PC-9 (cell line): ENCODE measurements around the gene PPP1R2C. TPM values are rescaled to one million over a fixed set of nuclear protein-coding genes. Genes with fewer than 3 reads are reported as not detected.

Source experiments
- BruUV-seq: library from RNA; stranded (reverse); fragments of 400-500 nt; replicated peaks from 2 replicates; lab custom pipeline; 2021; lab: Mats Ljungman, UMichigan
- CTCF ChIA-PET: fragments of 300-600 bp; sonication (Branson Sonifier 250); formaldehyde crosslinking; loops from one replicate; lab custom pipeline; 2022; ENCODE audit warnings: antibody characterized with exemption; lab: Charles Lee
- POLR2A ChIA-PET: fragments of 300-600 bp; sonication (Branson Sonifier 250); formaldehyde crosslinking; loops from one replicate; lab custom pipeline; 2022; ENCODE audit warnings: antibody characterized with exemption; ENCODE audit not compliant: unreplicated experiment; lab: Charles Lee
- DNase-seq, 2 experiments: peaks; one replicate each; pipeline versions ENCODE4 v3.0.0 to v3.0.0-alpha.2; 2015 to 2022; ENCODE audit warnings: mixed read lengths in 1 of 2
- H2AFZ ChIP-seq: fragments of 200-600 bp; sonication (generic); 2 replicates; pipeline ENCODE4 v1.8.1; 2017; ENCODE audit warnings: antibody characterized with exemption
- H3F3A ChIP-seq: fragments of 200-600 bp; sonication (generic); 2 replicates; pipeline ENCODE4 v1.8.1; 2017; ENCODE audit warnings: antibody characterized with exemption, mild to moderate bottlenecking, low read depth; ENCODE audit not compliant: insufficient read depth
- H3K27ac ChIP-seq: fragments of 200-600 bp; sonication (generic); 2 replicates; pipeline ENCODE4 v1.6.1; 2016; ENCODE audit warnings: mixed run types
- H3K27me3 ChIP-seq: fragments of 200-600 bp; sonication (generic); 2 replicates; pipeline ENCODE4 v1.6.1; 2016; ENCODE audit warnings: low read depth, mixed run types; ENCODE audit not compliant: insufficient read depth
- H3K36me3 ChIP-seq: fragments of 200-600 bp; sonication (generic); 2 replicates; pipeline ENCODE4 v1.6.1; 2016; ENCODE audit warnings: low read depth, mixed run types
- H3K4me1 ChIP-seq: fragments of 200-600 bp; sonication (generic); replicated peaks from 2 replicates; pipeline ENCODE4 v1.6.1; 2016; ENCODE audit warnings: mixed run types; ENCODE audit not compliant: insufficient read depth
- H3K4me2 ChIP-seq: fragments of 200-600 bp; sonication (generic); 2 replicates; pipeline ENCODE4 v1.6.1; 2017; ENCODE audit warnings: mixed run types
- H3K4me3 ChIP-seq: fragments of 200-600 bp; sonication (generic); 2 replicates; pipeline ENCODE4 v1.6.1; 2016; ENCODE audit warnings: mixed run types
- H3K79me2 ChIP-seq: fragments of 200-600 bp; sonication (generic); 2 replicates; pipeline ENCODE4 v1.6.1; 2017; ENCODE audit warnings: low read depth, mixed run types
- H3K9me2 ChIP-seq: fragments of 200-600 bp; sonication (generic); 2 replicates; pipeline ENCODE4 v1.8.1; 2017; ENCODE audit warnings: mild to moderate bottlenecking; ENCODE audit not compliant: insufficient read depth
- H3K9me3 ChIP-seq: fragments of 200-600 bp; sonication (generic); 2 replicates; pipeline ENCODE4 v1.8.1; 2016; ENCODE audit warnings: low read depth; ENCODE audit not compliant: insufficient read depth
- H4K20me1 ChIP-seq: fragments of 200-600 bp; sonication (generic); 2 replicates; pipeline ENCODE4 v1.8.1; 2017; ENCODE audit not compliant: insufficient read depth
- EZH2 ChIP-seq: fragments of 200-600 bp; sonication (generic); IDR thresholded peaks from 2 replicates; pipeline ENCODE4 v1.8.0; 2017; ENCODE audit warnings: antibody characterized with exemption, low read depth
- intact Hi-C: fragments of 100-400 bp; cut with micrococcal nuclease; formaldehyde crosslinking; loops from one replicate; pipeline ENCODE4 v1.10.0; 2022; ENCODE audit not compliant: unreplicated experiment
- total RNA-seq: library from RNA; stranded (reverse); gene quantifications from 2 replicates; pipeline ENCODE4 v1.2.3, GENCODE V29; 2021
- TF ChIP-seq, protein P1 (sequence below): fragments of 200-600 bp; sonication (generic); conservative IDR thresholded peaks from 2 replicates; pipeline ENCODE4 v1.6.1; 2017; ENCODE audit warnings: mixed run types, antibody characterized with exemption, mild to moderate bottlenecking, moderate library complexity

Gene PPP1R2C
- total RNA-seq, 1 experiment from 2014 or later = not detected

DNA sequence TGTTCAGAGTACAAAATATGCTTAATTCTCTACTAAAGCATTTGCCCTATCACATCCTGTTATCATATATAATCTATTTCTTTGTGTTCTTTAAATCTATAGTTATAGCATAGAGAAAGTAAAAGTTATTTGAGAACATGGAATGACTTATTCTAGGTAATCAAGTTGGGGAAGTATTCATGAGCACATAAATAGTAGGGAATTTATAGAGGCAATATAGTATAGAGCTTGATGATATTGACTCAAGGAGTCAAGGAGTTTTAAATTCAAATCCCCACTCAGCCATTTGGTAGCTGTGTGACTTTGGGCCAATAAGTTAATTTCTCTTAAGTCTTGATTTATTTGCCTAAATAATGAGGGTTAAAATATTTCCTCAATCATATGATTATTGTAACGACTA, 37.5 kb downstream of the PPP1R2C start:
- no peaks in the 10 kb centered on the region for H3K4me1 ChIP-seq
- BruUV-seq = no TSS peak
- H2AFZ ChIP-seq = no peak overlapping the region
- H3K27me3 ChIP-seq = no peaks in the 10 kb centered on the region
- ChIA-PET CTCF (no interaction called here), POLR2A (interaction anchor here (0.6 kb wide), 1 partner anchor 74 kb away, joined by 3 read pairs; no protein-coding TSS in a partner anchor)
- TF ChIP-seq EZH2 = no peak
- TF ChIP-seq, protein P1, sequence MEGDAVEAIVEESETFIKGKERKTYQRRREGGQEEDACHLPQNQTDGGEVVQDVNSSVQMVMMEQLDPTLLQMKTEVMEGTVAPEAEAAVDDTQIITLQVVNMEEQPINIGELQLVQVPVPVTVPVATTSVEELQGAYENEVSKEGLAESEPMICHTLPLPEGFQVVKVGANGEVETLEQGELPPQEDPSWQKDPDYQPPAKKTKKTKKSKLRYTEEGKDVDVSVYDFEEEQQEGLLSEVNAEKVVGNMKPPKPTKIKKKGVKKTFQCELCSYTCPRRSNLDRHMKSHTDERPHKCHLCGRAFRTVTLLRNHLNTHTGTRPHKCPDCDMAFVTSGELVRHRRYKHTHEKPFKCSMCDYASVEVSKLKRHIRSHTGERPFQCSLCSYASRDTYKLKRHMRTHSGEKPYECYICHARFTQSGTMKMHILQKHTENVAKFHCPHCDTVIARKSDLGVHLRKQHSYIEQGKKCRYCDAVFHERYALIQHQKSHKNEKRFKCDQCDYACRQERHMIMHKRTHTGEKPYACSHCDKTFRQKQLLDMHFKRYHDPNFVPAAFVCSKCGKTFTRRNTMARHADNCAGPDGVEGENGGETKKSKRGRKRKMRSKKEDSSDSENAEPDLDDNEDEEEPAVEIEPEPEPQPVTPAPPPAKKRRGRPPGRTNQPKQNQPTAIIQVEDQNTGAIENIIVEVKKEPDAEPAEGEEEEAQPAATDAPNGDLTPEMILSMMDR = no peak
- intact Hi-C loops = no loop called here
- H3K36me3 ChIP-seq = no peaks in the 10 kb centered on the region
- H4K20me1 ChIP-seq = no peaks in the 10 kb centered on the region
- no peaks in the 10 kb centered on the region for H3K9me3 ChIP-seq
- no peak for DNase-seq
- H3K27ac ChIP-seq = no peak overlapping the region
- H3K9me2 ChIP-seq = no peaks in the 10 kb centered on the region
- no peak overlapping the region for H3K4me3 ChIP-seq
- H3K79me2 ChIP-seq = no peaks in the 10 kb centered on the region
- no peak overlapping the region for H3K4me2 ChIP-seq
- no peaks in the 10 kb centered on the region for H3F3A ChIP-seq

- no peak for DNase-seq
- Histone ChIP-seq H3F3A (no peaks in the 10 kb centered on the region), H2AFZ (no peak overlapping the region), H3K36me3 (no peaks in the 10 kb centered on the region), H3K4me1 (no peaks in the 10 kb centered on the region), H4K20me1 (no peaks in the 10 kb centered on the region), H3K27ac (no peak overlapping the region), H3K4me3 (no peak overlapping the region), H3K27me3 (no peaks in the 10 kb centered on the region), H3K4me2 (no peak overlapping the region), H3K79me2 (no peaks in the 10 kb centered on the region), H3K9me3 (no peaks in the 10 kb centered on the region), H3K9me2 (no peaks in the 10 kb centered on the region)
- no TSS peak for BruUV-seq
- intact Hi-C loops = no loop called here
- POLR2A ChIA-PET = no interaction called here
- no peak for TF ChIP-seq EZH2
- TF ChIP-seq, protein P1 = no peak
- CTCF ChIA-PET = no interaction called here
These were observed 38.2 kb downstream of the PPP1R2C start for GRCh38 chrX:42739741-42740140.

- Histone ChIP-seq H3K9me3 (no peaks in the 10 kb centered on the region), H3K36me3 (no peaks in the 10 kb centered on the region), H3K27ac (no peak overlapping the region), H3K4me1 (no peaks in the 10 kb centered on the region), H3K4me2 (no peak overlapping the region), H4K20me1 (no peaks in the 10 kb centered on the region), H3F3A (no peaks in the 10 kb centered on the region), H3K27me3 (no peaks in the 10 kb centered on the region), H2AFZ (no peak overlapping the region), H3K9me2 (no peaks in the 10 kb centered on the region), H3K4me3 (no peak overlapping the region), H3K79me2 (no peaks in the 10 kb centered on the region)
- POLR2A ChIA-PET = no interaction called here
- CTCF ChIA-PET = no interaction called here
- TF ChIP-seq EZH2 = no peak
- TF ChIP-seq, protein P1 = no peak
- DNase-seq = no peak
- no TSS peak for BruUV-seq
- intact Hi-C loops = no loop called here
These were observed 38.7 kb downstream of the PPP1R2C start for GRCh38 chrX:42739258-42739657.
